GM19468 (cell line): Measurements from ENCODE around the gene DGKD.

ENCODE experiments used
- ATAC-seq: cut with Tn5 transposase; IDR thresholded peaks from one replicate; pipeline ENCODE4 v1.9.1; 2021; ENCODE audit warnings: mild to moderate bottlenecking, moderate library complexity, moderate number of reproducible peaks; ENCODE audit not compliant: unreplicated experiment; ENCODE audit errors: extremely low read depth

DGKD gene

GRCh38 chr2:233451950-233452349 is 97.7 kb downstream of the DGKD start:
- no peak for ATAC-seq

DNA sequence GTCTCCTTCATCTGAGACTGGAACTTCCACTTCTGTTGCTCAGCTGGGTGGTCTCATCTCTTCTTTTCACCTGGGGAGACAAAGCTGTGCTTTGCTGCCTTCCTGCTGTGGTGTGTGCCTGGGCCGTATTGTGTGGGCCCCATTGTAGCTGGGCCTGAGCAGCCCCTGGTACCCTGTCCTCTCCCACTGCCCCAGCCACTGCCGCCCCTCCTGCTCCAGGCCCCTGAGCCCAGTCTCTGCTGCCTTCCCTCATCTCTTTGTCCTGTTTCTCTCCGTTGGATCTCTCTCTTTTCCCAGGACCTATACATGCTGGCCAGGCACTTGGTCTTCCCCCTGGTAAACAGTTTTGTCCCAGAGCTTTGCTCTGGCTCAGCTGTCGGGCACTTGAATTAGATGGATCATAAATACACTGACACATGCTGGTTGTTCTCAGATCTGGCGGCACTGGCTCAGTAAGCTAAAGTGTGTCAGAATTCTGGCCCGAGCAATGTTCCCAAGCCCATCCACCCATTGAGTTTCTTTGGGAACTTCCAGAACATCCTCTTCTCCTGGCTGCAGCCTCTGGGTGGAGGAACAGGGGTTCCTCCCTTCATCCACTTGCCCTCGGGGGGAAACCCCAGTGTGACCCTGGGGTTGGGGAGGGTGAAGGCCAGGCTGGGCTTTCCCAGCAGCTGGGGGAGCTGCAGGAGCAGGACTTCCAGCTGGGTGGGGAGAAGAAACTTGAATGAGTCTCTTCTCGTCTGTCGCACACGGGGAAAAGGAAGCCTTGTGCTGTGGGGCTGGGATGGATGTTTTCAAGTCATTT is 99.0 kb downstream of the DGKD start:
- ATAC-seq: no peak

DNA sequence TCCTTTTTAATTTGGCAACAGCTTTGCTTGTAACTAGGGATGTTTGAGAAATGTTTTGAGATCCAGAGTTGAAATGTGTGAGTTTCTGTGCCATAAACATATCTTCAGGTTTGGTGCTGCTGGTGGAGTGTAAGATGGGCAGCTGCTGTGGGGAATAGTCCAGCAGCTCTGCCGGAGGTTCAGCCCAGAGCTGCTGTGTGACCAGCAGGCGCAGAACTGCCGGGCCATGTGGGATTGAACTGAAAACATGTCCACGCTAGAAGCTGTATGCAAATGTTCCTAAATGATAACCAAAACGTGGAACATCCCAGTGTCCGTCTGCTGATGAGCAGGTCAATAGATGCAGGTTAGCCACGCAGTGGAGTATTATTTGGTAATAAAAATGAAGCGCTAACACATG is 99.6 kb downstream of the DGKD start:
- ATAC-seq: no peak

- no peak for ATAC-seq
These were observed 100.7 kb downstream of the DGKD start for GRCh38 chr2:233455006-233455405.

- no peak for ATAC-seq
These were observed 101.2 kb downstream of the DGKD start for GRCh38 chr2:233455491-233455890.

DNA sequence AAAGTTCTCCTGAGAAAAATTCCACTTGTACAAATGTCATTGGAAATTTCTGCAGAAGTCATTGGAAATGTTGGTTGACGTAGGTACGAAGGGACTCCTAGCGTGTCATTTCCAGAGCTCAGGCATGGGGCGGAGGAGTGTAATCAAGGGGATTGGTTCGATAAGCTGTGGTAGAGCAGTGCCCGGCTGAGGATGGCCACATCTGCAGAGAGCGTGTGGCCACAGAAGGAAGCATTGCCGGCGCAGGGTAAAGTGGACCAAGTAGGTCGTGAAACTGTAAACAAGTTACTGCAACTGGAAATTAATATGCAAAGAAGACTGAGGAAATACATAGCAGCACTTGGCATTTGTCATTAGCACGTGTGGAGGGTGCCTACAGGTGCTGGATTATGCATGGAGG is 101.8 kb downstream of the DGKD start:
- no peak for ATAC-seq

DNA sequence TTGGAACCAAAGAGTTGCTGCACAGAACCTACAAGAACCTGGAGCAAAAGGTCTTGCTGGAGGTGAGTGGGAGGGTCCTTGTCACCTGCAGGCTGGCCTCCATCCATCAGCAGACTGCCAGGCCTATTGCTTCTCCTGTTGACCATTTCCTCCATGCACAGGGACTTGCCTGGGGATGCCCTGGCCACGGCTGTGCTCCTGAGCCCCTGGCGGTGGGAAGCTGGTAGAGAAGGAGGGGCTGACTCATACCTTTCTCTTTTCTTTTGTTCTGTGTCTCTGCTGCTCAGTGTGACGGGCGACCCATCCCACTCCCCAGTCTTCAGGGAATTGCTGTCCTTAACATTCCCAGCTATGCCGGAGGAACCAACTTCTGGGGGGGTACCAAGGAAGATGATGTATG is 102.6 kb downstream of the DGKD start:
- no peak for ATAC-seq

- no peak for ATAC-seq
These were observed 103.1 kb downstream of the DGKD start for GRCh38 chr2:233457356-233457755.

- no peak for ATAC-seq
These were observed 103.8 kb downstream of the DGKD start for GRCh38 chr2:233458031-233458610.

- ATAC-seq: no peak
These were observed 104.5 kb downstream of the DGKD start for GRCh38 chr2:233458826-233459225.

- ATAC-seq: no peak
These were observed 105.1 kb downstream of the DGKD start for GRCh38 chr2:233459426-233459825.

GRCh38 chr2:233460726-233461441 is 106.6 kb downstream of the DGKD start:
- ATAC-seq: no peak

GRCh38 chr2:233461481-233461891 is 107.2 kb downstream of the DGKD start:
- no peak for ATAC-seq

DNA sequence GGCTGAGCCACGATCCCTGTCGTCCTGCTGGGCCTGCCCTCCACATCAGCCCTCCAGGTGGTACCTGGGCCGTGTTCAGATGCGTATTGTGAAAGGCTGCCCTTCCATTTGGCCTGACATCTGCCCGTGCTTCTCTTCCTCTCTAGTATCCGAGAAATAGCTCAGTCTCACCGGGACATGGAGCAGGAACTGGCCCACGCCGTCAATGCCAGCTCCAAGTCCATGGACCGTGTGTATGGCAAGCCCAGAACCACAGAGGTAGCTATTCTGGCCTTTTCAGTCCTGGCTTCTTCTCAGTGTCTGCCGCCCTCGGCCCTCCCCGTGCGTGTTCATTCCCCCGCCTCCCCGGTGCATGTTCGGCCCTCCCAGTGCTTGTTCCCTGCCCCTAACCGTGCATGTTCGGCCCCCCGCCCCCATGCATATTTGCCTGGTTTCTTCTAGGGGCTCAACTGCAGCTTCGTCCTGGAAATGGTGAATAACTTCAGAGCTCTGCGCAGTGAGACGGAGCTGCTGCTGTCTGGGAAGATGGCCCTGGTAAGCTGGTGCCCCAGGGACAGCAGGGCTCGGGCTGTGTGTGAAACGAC is 108.0 kb downstream of the DGKD start:
- ATAC-seq: no peak

GRCh38 chr2:233462826-233463470 is 108.7 kb downstream of the DGKD start:
- no peak for ATAC-seq

GRCh38 chr2:233463586-233463985 is 109.3 kb downstream of the DGKD start:
- no peak for ATAC-seq

GRCh38 chr2:233464056-233464455 is 109.8 kb downstream of the DGKD start:
- no peak for ATAC-seq

DNA sequence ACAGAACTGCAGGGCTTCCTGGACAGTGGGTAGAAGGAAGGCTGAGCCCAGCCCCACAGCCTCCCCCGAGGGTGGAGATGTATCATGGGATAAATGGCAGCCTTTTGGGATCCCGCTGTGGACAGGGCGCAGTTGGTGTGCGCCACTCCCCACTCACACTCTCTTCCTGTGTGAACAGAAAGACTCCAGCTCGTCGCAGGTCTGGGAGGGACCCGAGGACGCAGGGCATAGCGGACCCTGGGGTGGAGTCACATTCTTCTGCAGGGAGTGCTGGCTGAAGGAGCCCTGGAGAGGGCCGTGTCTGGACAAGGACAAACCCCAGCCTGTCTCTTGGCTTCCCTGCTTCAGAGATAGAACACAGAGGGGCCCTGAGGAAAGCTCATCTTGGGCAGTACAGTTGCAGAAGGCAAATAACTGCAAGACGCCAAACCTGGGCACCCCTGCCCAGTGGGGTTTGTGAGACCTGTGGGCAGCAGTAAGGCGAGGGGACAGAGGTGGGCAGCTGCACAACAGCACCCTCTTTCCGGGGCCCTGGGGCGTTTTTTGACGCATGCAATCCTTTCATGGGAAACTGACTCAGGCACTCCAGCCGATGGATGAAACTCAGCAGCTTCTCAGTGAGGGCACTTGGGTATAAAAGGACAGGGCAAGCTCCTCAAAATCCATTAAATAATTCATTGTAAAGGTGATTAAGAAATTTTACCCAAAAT is 110.4 kb downstream of the DGKD start:
- no peak for ATAC-seq

GRCh38 chr2:233466991-233467603 is 112.8 kb downstream of the DGKD start:
- ATAC-seq: no peak
